OCI-LY7 (cell line): ENCODE measurements around the gene KSR1. TPM values are rescaled to one million over a fixed set of nuclear protein-coding genes. Genes with fewer than 3 reads are reported as not detected.

Experiments used
- BruUV-seq: library from RNA; stranded (reverse); fragments of 400-500 nt; replicated peaks from 2 replicates; lab custom pipeline; 2021; lab: Mats Ljungman, UMichigan
- CTCF ChIA-PET: fragments of 300-600 bp; sonication (Branson Sonifier 250); formaldehyde crosslinking; loops from one replicate; lab custom pipeline; 2022; ENCODE audit warnings: antibody characterized with exemption; ENCODE audit not compliant: unreplicated experiment; lab: Charles Lee
- POLR2A ChIA-PET: fragments of 300-600 bp; sonication (Branson Sonifier 250); formaldehyde crosslinking; loops from one replicate; lab custom pipeline; 2022; ENCODE audit warnings: antibody characterized with exemption; lab: Charles Lee
- DNase-seq: peaks from one replicate; pipeline ENCODE4 v3.0.0-alpha.2; 2015; ENCODE audit warnings: low spot score
- H2AFZ ChIP-seq: fragments of 200-600 bp; sonication (generic), shearing (Covaris generic); 2 replicates; pipeline ENCODE4 v1.6.1; 2014; ENCODE audit warnings: mild to moderate bottlenecking, antibody characterized with exemption, low read length, moderate library complexity
- H3K27ac ChIP-seq: fragments of 200-600 bp; sonication (generic); 2 replicates; pipeline ENCODE4 v1.5.1; 2014; ENCODE audit warnings: mixed run types, low read depth, mild to moderate bottlenecking, moderate library complexity, low read length, inconsistent platforms; ENCODE audit not compliant: poor library complexity, severe bottlenecking
- H3K36me3 ChIP-seq: fragments of 200-600 bp; sonication (generic); 2 replicates; pipeline ENCODE4 v1.6.1; 2014; ENCODE audit warnings: mild to moderate bottlenecking, antibody characterized with exemption, low read length, moderate library complexity, mixed read lengths; ENCODE audit not compliant: insufficient read depth
- H3K4me1 ChIP-seq: fragments of 200-600 bp; sonication (generic); 2 replicates; pipeline ENCODE4 v1.5.1; 2014; ENCODE audit warnings: mild to moderate bottlenecking, low read length; ENCODE audit not compliant: insufficient read depth, poor library complexity, severe bottlenecking
- H3K4me2 ChIP-seq: fragments of 200-600 bp; sonication (generic); 2 replicates; pipeline ENCODE4 v1.6.1; 2014; ENCODE audit warnings: mild to moderate bottlenecking, low read length
- H3K4me3 ChIP-seq: fragments of 200-600 bp; sonication (generic); 2 replicates; pipeline ENCODE4 v1.5.1; 2014; ENCODE audit warnings: mild to moderate bottlenecking, low read depth, low read length; ENCODE audit not compliant: poor library complexity, severe bottlenecking
- H3K79me2 ChIP-seq: fragments of 200-600 bp; sonication (generic); 2 replicates; pipeline ENCODE4 v1.6.1; 2016; ENCODE audit warnings: low read depth, mild to moderate bottlenecking, low read length, moderate library complexity, mixed read lengths; ENCODE audit not compliant: insufficient read depth
- H3K9me2 ChIP-seq: fragments of 200-600 bp; sonication (generic); 2 replicates; pipeline ENCODE4 v1.6.1; 2016; ENCODE audit warnings: mild to moderate bottlenecking, low read length, mixed read lengths; ENCODE audit not compliant: insufficient read depth
- H3K9me3 ChIP-seq: fragments of 200-600 bp; sonication (generic); 2 replicates; pipeline ENCODE4 v1.6.1; 2014; ENCODE audit warnings: mild to moderate bottlenecking, mixed run types, low read length, mixed read lengths
- H4K20me1 ChIP-seq: fragments of 200-600 bp; sonication (generic); 2 replicates; pipeline ENCODE4 v1.6.1; 2014; ENCODE audit warnings: mild to moderate bottlenecking, antibody characterized with exemption, low read length, moderate library complexity, mixed read lengths; ENCODE audit not compliant: insufficient read depth
- EZH2phosphoT487 ChIP-seq: fragments of 200-600 bp; sonication (generic); IDR thresholded peaks from 2 replicates; pipeline ENCODE4 v1.6.1; 2018; ENCODE audit warnings: low read depth, borderline replicate concordance, mild to moderate bottlenecking, mixed run types, antibody characterized with exemption, low read length, moderate library complexity, mixed read lengths
- intact Hi-C: fragments of 100-400 bp; cut with micrococcal nuclease; formaldehyde crosslinking; loops from one replicate; pipeline ENCODE4 v1.10.0; 2022; ENCODE audit not compliant: unreplicated experiment
- total RNA-seq, 2 experiments: library from RNA; depleted of rRNA in 1 of 2; stranded (reverse); fragments of >200 nt in 1 of 2; shearing (Covaris generic) in 1 of 2; gene quantifications; 2 replicates each; pipeline ENCODE4 v1.2.3, GENCODE V29; 2014 to 2022
- TF ChIP-seq, protein P1 (sequence below): fragments of 200-600 bp; sonication (generic); conservative IDR thresholded peaks from 2 replicates; pipeline ENCODE4 v1.5.1; 2014; ENCODE audit warnings: mild to moderate bottlenecking, antibody characterized with exemption, low read length, moderate library complexity, mixed read lengths

Gene KSR1
- total RNA-seq, 2 experiments from 2014 or later = 2.2 to 4.1 TPM

GRCh38 chr17:27601069-27601974 is 145.1 kb downstream of the KSR1 start:
- BruUV-seq = no TSS peak
- POLR2A ChIA-PET = no interaction called here
- H2AFZ ChIP-seq = no peak overlapping the region

GRCh38 chr17:27601975-27602302 is 145.7 kb downstream of the KSR1 start:
- no peaks in the 10 kb centered on the region for H3K36me3 ChIP-seq
- POLR2A ChIA-PET = no interaction called here
- no peaks in the 10 kb centered on the region for H3K79me2 ChIP-seq
- H3K4me2 ChIP-seq = no peak overlapping the region
- intact Hi-C loops = loop anchor here (1.0 to 5.0 kb wide), 5 partner anchors 33 to 366 kb away; partner anchors contain the start of gene KSR1
- no peak overlapping the region for H2AFZ ChIP-seq
- CTCF ChIA-PET = interaction anchor here (0.6 kb wide), 1 partner anchor 37 kb away, joined by 3 read pairs; no protein-coding TSS in a partner anchor
- H3K4me1 ChIP-seq = no peaks in the 10 kb centered on the region
- no peak overlapping the region for H3K27ac ChIP-seq
- H3K9me3 ChIP-seq = no peaks in the 10 kb centered on the region
- no peak overlapping the region for H3K4me3 ChIP-seq
- DNase-seq = no peak
- no peaks in the 10 kb centered on the region for H3K9me2 ChIP-seq
- no peaks in the 10 kb centered on the region for H4K20me1 ChIP-seq
- no TSS peak for BruUV-seq
- TF ChIP-seq, protein P1, sequence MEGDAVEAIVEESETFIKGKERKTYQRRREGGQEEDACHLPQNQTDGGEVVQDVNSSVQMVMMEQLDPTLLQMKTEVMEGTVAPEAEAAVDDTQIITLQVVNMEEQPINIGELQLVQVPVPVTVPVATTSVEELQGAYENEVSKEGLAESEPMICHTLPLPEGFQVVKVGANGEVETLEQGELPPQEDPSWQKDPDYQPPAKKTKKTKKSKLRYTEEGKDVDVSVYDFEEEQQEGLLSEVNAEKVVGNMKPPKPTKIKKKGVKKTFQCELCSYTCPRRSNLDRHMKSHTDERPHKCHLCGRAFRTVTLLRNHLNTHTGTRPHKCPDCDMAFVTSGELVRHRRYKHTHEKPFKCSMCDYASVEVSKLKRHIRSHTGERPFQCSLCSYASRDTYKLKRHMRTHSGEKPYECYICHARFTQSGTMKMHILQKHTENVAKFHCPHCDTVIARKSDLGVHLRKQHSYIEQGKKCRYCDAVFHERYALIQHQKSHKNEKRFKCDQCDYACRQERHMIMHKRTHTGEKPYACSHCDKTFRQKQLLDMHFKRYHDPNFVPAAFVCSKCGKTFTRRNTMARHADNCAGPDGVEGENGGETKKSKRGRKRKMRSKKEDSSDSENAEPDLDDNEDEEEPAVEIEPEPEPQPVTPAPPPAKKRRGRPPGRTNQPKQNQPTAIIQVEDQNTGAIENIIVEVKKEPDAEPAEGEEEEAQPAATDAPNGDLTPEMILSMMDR = peak; percentile 47; the same call in 1 of the 2 replicates
- TF ChIP-seq EZH2phosphoT487 = no peak

More at GRCh38 chr17:27601069-27601974, 145.1 kb downstream of the KSR1 start:
- intact Hi-C loops = loop anchor here (1.0 to 5.0 kb wide), 4 partner anchors 32 to 357 kb away; partner anchors contain the start of gene KSR1
- no peaks in the 10 kb centered on the region for H3K9me3 ChIP-seq
- H3K9me2 ChIP-seq = no peaks in the 10 kb centered on the region
- H3K27ac ChIP-seq = no peak overlapping the region
- no peaks in the 10 kb centered on the region for H4K20me1 ChIP-seq
- CTCF ChIA-PET = interaction anchor here (0.6 kb wide), 1 partner anchor 37 kb away, joined by 3 read pairs; no protein-coding TSS in a partner anchor
- DNase-seq = peak; percentile 72
- no peaks in the 10 kb centered on the region for H3K4me1 ChIP-seq
- H3K79me2 ChIP-seq = no peaks in the 10 kb centered on the region
- no peaks in the 10 kb centered on the region for H3K36me3 ChIP-seq
- no peak overlapping the region for H3K4me3 ChIP-seq
- no peak overlapping the region for H3K4me2 ChIP-seq
- TF ChIP-seq, protein P1 = peak; percentile 95
- no peak for TF ChIP-seq EZH2phosphoT487
